SH-SY5Y (cell line): ENCODE measurements around the gene GPBP1L1.

ENCODE experiments used
- GATA2 ChIP-seq: IDR thresholded peaks from 2 replicates; pipeline ENCODE4 v1.6.1; 2011; ENCODE audit warnings: mild to moderate bottlenecking, low read depth, low read length
- GATA3 ChIP-seq: IDR thresholded peaks from 2 replicates; pipeline ENCODE4 v1.6.1; 2011; ENCODE audit warnings: low read depth, mild to moderate bottlenecking, low read length, moderate library complexity

DNA sequence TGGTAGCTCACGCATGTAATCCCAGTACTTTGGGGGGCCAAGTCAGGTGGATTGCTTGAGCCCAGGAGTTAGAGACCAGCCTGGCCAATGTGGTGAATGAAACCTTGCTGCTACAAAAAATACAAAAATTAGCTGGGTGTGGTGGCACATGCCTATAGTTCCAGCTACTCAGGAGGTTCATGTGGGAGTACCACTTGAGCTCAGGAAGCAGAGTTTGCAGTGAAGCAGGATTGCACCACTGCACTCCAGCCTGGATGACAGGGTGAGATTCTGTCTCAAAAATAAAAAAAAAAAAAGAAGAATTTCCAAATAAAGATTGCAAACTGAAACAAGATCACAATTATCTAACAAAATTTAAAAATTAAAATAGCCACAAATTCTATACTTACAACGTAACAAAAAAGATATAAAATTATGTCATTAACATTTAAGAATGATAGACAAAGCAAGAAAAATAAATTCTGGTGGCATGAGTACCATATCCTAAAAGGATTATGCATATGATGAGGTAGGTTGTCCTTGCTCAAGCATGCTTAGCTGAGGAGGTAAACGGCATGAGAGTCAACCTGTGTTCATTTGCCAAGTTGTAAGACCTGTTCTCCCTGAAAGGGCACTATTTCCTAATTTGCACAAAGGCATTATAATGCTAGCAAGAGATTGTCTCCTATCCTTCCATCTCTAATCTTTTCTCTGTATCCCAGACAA is 43.9 kb upstream of the GPBP1L1 start:
- TF ChIP-seq GATA3 = no peak
- TF ChIP-seq GATA2 = no peak
